KMS-11 (cell line): ENCODE results near the gene JAGN1.
"Not testable (repeated sequence)": the region's sequence is repeated elsewhere in the genome, so short reads cannot be mapped to it uniquely, and the experiment has no call there.

ENCODE experiments used
- H2AFZ ChIP-seq: fragments of 200-600 bp; sonication (generic); 2 replicates; pipeline ENCODE4 v1.6.1; 2016; ENCODE audit warnings: antibody characterized with exemption, mixed run types, low read depth
- H3K27ac ChIP-seq: fragments of 200-600 bp; sonication (generic); 2 replicates; pipeline ENCODE4 v1.6.1; 2016; ENCODE audit warnings: mild to moderate bottlenecking, mixed run types
- H3K27me3 ChIP-seq: fragments of 200-600 bp; sonication (generic); 2 replicates; pipeline ENCODE4 v1.6.1; 2017; ENCODE audit warnings: mild to moderate bottlenecking, low read depth, mixed run types, moderate library complexity; ENCODE audit not compliant: insufficient read depth
- H3K36me3 ChIP-seq: fragments of 200-600 bp; sonication (generic); 2 replicates; pipeline ENCODE4 v1.6.1; 2017; ENCODE audit warnings: mild to moderate bottlenecking, mixed run types; ENCODE audit not compliant: insufficient read depth
- H3K4me1 ChIP-seq: fragments of 200-600 bp; sonication (generic); 2 replicates; pipeline ENCODE4 v1.6.1; 2016; ENCODE audit warnings: mild to moderate bottlenecking, low read depth, mixed run types; ENCODE audit not compliant: poor library complexity, severe bottlenecking
- H3K4me2 ChIP-seq: fragments of 200-600 bp; sonication (generic); 2 replicates; pipeline ENCODE4 v1.7.0; 2016; ENCODE audit warnings: mild to moderate bottlenecking, mixed run types
- H3K4me3 ChIP-seq: fragments of 200-600 bp; sonication (generic); IDR thresholded peaks from 2 replicates; pipeline ENCODE4 v1.6.1; 2017; ENCODE audit warnings: low read depth, low read length, mixed read lengths; ENCODE audit not compliant: insufficient read depth
- H3K79me2 ChIP-seq: fragments of 200-600 bp; sonication (generic); 2 replicates; pipeline ENCODE4 v1.6.1; 2016; ENCODE audit warnings: low read depth, mixed run types; ENCODE audit not compliant: insufficient read depth
- H3K9ac ChIP-seq: fragments of 200-600 bp; sonication (generic); 2 replicates; pipeline ENCODE4 v1.6.1; 2016; ENCODE audit warnings: mild to moderate bottlenecking, mixed run types
- H4K20me1 ChIP-seq: fragments of 200-600 bp; sonication (generic); 2 replicates; pipeline ENCODE4 v1.6.1; 2016; ENCODE audit warnings: mild to moderate bottlenecking, mixed run types; ENCODE audit not compliant: insufficient read depth
- TF ChIP-seq, protein P1 (sequence below): fragments of 200-600 bp; sonication (generic); conservative IDR thresholded peaks from 2 replicates; pipeline ENCODE4 v1.6.1; 2017; ENCODE audit warnings: low read depth, mild to moderate bottlenecking, antibody characterized with exemption, low read length, moderate library complexity, mixed read lengths

Gene JAGN1

DNA sequence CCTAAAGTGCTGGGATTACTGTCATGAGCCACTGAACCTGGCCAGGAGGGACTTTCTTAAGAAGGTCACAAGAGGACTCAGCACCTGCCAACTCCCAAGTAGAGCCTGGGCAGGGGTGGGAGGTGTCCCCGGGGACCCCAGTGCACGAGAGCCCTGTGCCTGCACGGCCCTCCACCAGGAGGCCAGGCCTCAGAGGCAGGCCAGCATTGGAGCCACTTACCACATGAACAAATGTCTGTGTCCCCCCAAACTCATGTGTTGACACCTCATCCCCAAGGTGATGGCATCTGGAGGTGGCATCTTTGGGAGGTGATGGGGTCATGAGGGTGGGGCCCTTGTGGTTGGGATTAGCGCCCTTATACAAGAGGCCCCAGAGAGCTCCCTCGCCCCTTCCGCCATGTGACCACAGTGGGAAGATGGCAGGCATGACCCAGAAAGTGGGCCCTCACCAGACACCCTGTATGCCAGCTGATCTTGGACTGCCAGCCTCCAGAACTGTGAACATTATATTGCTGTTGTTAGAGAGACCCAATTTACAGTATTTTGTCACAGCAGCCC is 43.4 kb upstream of the JAGN1 start:
- no peak overlapping the region for H3K9ac ChIP-seq
- H3K4me3 ChIP-seq: no peak overlapping the region
- TF ChIP-seq, protein P1, sequence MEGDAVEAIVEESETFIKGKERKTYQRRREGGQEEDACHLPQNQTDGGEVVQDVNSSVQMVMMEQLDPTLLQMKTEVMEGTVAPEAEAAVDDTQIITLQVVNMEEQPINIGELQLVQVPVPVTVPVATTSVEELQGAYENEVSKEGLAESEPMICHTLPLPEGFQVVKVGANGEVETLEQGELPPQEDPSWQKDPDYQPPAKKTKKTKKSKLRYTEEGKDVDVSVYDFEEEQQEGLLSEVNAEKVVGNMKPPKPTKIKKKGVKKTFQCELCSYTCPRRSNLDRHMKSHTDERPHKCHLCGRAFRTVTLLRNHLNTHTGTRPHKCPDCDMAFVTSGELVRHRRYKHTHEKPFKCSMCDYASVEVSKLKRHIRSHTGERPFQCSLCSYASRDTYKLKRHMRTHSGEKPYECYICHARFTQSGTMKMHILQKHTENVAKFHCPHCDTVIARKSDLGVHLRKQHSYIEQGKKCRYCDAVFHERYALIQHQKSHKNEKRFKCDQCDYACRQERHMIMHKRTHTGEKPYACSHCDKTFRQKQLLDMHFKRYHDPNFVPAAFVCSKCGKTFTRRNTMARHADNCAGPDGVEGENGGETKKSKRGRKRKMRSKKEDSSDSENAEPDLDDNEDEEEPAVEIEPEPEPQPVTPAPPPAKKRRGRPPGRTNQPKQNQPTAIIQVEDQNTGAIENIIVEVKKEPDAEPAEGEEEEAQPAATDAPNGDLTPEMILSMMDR: no peak
- H3K36me3 ChIP-seq: no peaks in the 10 kb centered on the region
- H3K27ac ChIP-seq: no peak overlapping the region
- H2AFZ ChIP-seq: no peak overlapping the region
- no peak overlapping the region for H3K4me2 ChIP-seq
- H3K27me3 ChIP-seq: no peaks in the 10 kb centered on the region
- no peaks in the 10 kb centered on the region for H4K20me1 ChIP-seq
- H3K79me2 ChIP-seq: no peaks in the 10 kb centered on the region
- H3K4me1 ChIP-seq: no peaks in the 10 kb centered on the region

DNA sequence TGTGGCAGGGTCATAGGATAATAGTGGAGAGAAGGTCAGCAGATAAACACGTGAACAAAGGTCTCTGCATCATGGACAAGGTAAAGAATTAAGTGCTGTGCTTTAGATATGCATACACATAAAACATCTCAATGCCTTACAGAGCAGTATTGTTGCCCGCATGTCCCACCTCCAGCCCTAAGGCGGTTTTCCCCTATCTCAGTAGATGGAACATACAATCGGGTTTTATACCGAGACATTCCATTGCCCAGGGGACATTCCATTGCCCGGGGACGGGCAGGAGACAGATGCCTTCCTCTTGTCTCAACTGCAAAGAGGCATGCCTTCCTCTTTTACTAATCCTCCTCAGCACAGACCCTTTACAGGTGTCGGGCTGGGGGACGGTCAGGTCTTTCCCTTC is 42.5 kb upstream of the JAGN1 start:
- not testable (repeated sequence) for H3K79me2 ChIP-seq, H3K27me3 ChIP-seq, H2AFZ ChIP-seq, H3K27ac ChIP-seq, H3K4me1 ChIP-seq, H3K36me3 ChIP-seq, H4K20me1 ChIP-seq, H3K4me3 ChIP-seq, H3K9ac ChIP-seq, H3K4me2 ChIP-seq

DNA sequence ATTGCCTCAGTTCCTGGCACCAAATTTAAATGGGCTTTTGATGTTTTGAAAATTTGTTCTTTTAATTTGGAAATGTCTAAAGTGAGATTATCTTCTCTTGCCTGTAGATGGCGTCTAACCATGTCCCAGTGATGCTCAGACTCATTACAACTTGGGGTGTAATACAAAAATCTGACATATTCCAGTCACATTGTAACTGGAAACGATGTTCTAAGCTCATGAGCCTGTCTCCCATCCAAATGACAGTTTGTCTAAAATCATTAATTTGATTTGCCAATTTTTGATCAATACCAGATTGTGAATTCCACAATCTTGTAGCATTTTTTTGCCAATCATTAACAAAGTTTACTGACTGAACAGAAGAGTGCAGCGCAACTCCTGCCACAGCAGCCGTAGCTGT is 41.5 kb upstream of the JAGN1 start:
- H3K27me3 ChIP-seq, H3K27ac ChIP-seq, H3K79me2 ChIP-seq, H3K4me2 ChIP-seq, H3K4me3 ChIP-seq, H3K9ac ChIP-seq, H3K4me1 ChIP-seq, H3K36me3 ChIP-seq, H2AFZ ChIP-seq, H4K20me1 ChIP-seq: not testable (repeated sequence)
- TF ChIP-seq, protein P1: 0 out of 2 replicates have a peak, but pooled peaks have one; percentile 29

DNA sequence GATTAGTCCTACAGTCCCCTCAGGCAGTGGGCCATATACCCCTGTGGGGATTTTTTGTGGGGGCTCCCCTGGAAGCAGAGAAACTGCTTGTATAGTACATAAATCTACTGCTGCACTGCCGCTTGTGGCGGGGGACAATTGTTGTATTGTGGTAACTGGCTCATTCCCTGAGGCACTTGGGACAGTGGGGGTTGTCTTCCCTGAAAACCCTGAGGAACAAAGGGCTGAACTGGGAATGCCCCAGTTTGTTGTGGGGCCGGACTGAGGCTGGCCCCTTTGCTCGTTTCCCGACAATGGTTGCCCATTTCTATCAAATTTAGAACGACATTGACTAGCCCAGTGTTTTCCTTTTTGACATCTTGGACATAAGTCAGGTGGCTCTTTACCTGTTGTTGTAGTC is 39.0 kb upstream of the JAGN1 start:
- H3K27ac ChIP-seq, H3K4me1 ChIP-seq: not testable (repeated sequence)

DNA sequence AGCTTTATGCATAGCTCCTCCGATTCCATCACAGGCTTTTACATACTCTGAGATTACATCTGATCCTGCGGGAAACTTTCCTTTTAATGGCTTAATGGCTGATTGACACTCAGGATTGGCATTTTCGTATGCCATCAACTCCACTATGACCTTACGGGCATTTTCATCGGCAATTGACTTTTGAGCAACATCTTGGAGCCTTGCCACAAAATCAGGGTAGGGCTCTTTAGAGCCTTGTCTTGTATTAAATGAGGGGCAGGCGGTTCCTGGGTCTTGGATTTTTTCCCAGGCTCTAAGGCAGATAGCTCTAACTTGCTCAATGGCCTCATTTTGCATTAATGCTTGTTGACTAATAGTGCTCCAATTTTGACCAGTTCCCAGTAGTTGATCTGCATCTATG is 38.5 kb upstream of the JAGN1 start:
- H3K9ac ChIP-seq, H3K27me3 ChIP-seq, H3K27ac ChIP-seq, H3K4me1 ChIP-seq, H3K79me2 ChIP-seq, H4K20me1 ChIP-seq, H3K36me3 ChIP-seq, H3K4me2 ChIP-seq, H3K4me3 ChIP-seq, H2AFZ ChIP-seq: not testable (repeated sequence)

More for the DNA sequence above, 39.0 kb upstream of the JAGN1 start:
- not testable (repeated sequence) for H3K79me2 ChIP-seq, H4K20me1 ChIP-seq, H2AFZ ChIP-seq, H3K36me3 ChIP-seq, H3K9ac ChIP-seq, H3K4me3 ChIP-seq, H3K27me3 ChIP-seq, H3K4me2 ChIP-seq

DNA sequence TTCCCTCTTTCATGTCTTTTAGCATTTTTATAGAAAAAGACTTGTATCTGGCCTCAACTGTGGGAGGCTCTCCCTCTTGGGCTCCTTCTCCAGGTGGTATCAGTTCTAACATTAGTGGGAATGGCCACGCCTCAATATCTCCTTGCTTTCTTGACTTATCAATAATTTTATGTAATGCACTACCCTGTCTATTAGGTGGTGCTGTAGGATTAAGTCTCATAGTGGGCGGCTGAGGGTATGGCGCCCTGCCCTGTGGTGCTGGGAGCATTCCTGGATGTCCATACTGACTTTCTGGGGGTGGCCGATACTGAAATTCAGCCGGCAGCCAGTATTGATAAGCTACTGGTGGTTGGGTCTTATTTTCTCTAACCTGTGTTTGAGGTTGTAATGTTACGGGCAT is 37.9 kb upstream of the JAGN1 start:
- H4K20me1 ChIP-seq: no peaks in the 10 kb centered on the region
- no peak overlapping the region for H3K4me2 ChIP-seq
- no peaks in the 10 kb centered on the region for H3K79me2 ChIP-seq
- H3K4me3 ChIP-seq: no peak overlapping the region
- no peaks in the 10 kb centered on the region for H3K4me1 ChIP-seq
- H3K36me3 ChIP-seq: no peaks in the 10 kb centered on the region
- TF ChIP-seq, protein P1: no peak
- H3K9ac ChIP-seq: no peak overlapping the region
- no peak overlapping the region for H3K27ac ChIP-seq
- no peak overlapping the region for H2AFZ ChIP-seq
- no peaks in the 10 kb centered on the region for H3K27me3 ChIP-seq

DNA sequence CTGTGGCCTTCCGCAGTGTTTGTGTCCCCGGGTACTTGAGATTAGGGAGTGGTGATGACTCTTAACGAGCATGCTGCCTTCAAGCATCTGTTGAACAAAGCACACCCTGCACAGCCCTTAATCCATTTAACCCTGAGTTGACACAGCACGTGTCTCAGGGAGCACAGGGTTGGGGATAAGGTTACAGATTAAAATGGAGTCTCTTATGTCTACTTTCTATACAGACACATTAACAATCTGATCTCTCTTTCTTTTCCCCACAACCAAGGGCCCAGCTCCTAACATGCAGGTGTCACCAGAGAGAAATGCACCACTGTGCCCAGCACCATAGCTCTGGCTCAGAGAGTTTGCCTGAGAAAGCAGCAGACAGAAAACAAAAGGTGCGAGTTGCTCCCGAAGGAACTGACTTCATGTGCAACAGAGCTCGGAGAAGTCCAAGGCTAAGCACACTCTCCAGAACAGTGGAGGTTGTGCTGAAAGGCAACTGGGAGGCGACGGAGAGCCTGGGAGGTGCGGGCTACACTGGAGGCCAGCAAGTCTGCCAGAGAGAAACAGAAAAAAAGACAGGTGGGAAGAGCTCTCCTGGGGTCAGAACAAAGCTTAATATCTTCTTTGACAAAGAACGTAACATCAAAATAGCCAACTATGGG is 36.0 kb upstream of the JAGN1 start:
- H3K4me2 ChIP-seq, H3K4me1 ChIP-seq, H3K79me2 ChIP-seq, H3K27ac ChIP-seq, H3K9ac ChIP-seq, H3K36me3 ChIP-seq, H3K4me3 ChIP-seq, H4K20me1 ChIP-seq, H2AFZ ChIP-seq, H3K27me3 ChIP-seq: not testable (repeated sequence)
